Astrocyte of the spinal cord (primary cell): ENCODE results near the gene ST6GALNAC1.

ENCODE experiments used
- DNase-seq: peaks from one replicate; pipeline ENCODE4 v3.0.0; 2011; ENCODE audit warnings: low read depth, low spot score
- H3K4me3 ChIP-seq: 2 replicates; pipeline ENCODE4 v1.5.1; 2011; ENCODE audit warnings: low read depth, mild to moderate bottlenecking, low read length, moderate library complexity
- in situ Hi-C: cut with HindIII; loops from 2 replicates; pipeline ENCODE4 v1.10.0; 2017; ENCODE audit warnings: low sequenced_read_pairs
- TF ChIP-seq, protein P1 (sequence below): IDR thresholded peaks from 2 replicates; pipeline ENCODE4 v1.5.1; 2012; ENCODE audit warnings: low read depth, mild to moderate bottlenecking, low read length, inconsistent platforms

ST6GALNAC1 gene

DNA sequence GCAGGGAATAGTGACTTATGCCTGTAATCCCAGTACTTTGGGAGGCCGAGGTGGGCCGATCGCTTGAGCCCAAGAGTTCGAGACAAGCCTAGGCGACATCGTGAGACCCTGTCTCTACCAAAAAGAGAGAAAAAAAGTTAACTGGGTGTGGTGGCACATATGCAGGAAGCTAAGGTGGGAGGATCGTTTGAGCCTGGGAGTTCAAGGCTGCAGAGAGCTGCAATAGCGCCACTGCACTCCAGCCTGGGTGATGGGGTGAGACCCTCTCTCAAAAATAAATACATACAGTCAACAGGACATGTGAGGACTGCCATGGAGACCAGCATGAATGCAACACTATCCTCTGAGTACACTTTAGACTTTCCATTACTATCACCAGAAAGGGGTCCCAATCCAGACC is 42.5 kb downstream of the ST6GALNAC1 start:
- TF ChIP-seq, protein P1, sequence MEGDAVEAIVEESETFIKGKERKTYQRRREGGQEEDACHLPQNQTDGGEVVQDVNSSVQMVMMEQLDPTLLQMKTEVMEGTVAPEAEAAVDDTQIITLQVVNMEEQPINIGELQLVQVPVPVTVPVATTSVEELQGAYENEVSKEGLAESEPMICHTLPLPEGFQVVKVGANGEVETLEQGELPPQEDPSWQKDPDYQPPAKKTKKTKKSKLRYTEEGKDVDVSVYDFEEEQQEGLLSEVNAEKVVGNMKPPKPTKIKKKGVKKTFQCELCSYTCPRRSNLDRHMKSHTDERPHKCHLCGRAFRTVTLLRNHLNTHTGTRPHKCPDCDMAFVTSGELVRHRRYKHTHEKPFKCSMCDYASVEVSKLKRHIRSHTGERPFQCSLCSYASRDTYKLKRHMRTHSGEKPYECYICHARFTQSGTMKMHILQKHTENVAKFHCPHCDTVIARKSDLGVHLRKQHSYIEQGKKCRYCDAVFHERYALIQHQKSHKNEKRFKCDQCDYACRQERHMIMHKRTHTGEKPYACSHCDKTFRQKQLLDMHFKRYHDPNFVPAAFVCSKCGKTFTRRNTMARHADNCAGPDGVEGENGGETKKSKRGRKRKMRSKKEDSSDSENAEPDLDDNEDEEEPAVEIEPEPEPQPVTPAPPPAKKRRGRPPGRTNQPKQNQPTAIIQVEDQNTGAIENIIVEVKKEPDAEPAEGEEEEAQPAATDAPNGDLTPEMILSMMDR = no peak
- no peak overlapping the region for H3K4me3 ChIP-seq
- in situ Hi-C loops = no loop called here

DNA sequence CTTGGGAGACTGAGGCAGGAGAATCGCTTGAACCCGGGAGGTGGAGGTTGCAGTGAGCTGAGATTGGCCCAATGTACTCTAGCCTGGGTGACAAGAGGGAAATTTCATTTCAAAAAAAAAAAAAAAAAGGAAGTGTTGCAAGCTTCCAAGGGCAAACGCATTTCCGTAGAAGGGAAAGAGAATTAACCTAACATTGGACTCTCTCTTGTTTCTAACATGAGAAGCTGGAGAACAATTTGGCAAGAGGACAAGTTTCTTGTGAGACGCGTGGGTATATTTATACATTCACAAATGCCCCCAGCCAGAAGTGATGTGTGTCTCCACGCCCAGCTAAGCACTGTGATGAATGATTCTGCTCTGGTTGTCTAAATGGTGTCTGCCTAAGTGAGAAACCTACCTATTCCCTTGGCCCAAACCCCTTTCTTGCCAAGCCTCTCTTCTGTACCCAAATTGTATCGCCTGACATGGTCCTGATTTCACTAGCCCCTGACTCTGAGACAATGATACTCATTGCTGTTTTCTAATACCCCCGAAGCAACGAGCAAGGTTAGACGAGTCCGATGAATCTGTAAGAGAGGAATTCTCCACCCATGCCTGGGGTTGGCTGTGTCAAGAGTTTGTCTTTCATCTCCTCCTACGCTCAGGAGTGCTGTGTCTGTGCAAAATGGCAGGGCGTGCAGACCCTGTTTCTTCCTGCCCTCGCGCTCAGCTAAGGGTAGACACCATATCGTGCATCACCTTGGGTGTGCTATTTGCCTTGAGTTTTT is 43.7 kb downstream of the ST6GALNAC1 start:
- in situ Hi-C loops = no loop called here
- H3K4me3 ChIP-seq = no peak overlapping the region
- TF ChIP-seq, protein P1 = no peak
- no peak for DNase-seq

More for the DNA sequence above, 42.5 kb downstream of the ST6GALNAC1 start:
- DNase-seq = no peak

DNA sequence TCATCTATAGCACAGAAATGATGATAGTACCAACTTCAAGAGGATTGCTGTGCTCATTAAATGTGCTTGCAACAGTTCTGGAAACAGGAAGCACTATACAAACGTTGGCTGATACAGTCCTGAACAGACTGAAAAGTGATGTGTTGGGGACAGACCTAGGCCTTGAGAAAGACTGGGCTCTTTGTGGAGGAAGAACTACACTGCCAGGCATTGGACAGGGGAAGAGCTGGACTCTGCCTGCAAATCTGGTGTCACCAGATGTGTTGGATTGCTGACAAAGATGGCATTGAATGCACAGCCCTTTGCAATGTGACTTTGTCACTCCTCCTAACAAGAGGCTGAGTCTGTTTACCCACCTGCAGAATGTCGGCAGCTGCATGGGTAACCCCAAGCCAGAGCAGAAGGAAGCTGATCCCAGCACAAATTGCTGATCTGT is 45.5 kb downstream of the ST6GALNAC1 start:
- in situ Hi-C loops = no loop called here
- H3K4me3 ChIP-seq = no peak overlapping the region
- DNase-seq = no peak
- TF ChIP-seq, protein P1 = no peak

DNA sequence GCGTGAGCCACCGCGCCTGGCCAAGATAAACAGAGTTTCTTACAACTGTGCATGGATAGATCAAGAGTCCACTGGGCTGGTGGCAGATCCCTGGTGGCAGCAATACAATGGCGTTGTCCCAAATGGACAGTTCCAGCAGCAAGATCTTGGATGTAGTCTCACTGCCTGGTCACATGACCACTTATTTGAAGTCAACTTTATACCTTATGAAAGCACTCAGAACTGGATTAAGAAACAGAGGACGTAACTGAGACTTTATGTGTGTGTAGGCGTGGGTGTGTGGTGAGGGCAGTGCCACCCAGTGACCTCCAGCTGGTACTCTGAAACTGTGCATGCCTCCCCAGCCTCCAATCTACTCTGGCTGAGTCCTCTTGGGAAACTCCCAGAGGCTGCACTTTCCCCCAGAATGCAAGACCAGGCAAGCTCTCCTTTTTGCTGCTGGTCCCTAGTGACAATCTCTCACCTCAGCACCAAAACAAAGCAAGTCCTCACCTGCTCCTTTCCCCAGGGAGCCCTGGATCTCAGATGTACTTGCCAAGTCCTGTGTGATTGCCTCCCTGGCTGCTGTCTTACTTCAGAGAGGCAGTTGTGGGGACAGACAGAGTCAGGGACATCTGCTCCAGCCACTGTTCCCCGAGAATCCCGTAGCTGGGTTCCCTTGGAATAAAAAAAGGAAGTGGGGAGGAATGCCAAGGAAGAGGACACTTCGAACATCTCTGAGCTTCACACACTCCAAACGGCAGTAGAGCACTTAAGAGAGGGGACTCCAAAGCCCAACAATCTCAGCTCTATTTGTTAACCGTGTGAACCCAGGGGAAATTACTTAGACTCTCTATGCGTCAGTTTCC is 46.2 kb downstream of the ST6GALNAC1 start:
- TF ChIP-seq, protein P1 = no peak
- no peak for DNase-seq
- no peak overlapping the region for H3K4me3 ChIP-seq
- in situ Hi-C loops = no loop called here

DNA sequence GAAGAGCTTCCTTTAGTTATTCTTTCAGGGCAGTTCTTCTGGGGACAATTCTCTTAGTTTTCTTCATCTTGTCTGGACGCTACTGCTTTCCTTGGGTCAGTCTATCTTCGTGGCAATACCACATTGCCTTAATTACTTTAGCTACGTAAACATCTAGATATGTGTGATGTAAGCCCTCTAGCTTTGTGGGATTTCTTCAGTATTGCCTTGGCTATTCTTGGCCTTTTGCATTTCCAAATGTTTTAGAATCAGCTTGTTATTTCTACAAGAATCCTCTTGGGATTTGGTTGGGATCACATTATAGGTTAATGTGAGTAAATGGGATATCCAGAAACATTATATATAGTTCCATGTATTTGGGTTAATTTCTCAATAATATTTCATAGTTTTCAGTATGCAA is 48.9 kb downstream of the ST6GALNAC1 start:
- DNase-seq = no peak
- no peak overlapping the region for H3K4me3 ChIP-seq
- in situ Hi-C loops = no loop called here
- TF ChIP-seq, protein P1 = no peak

DNA sequence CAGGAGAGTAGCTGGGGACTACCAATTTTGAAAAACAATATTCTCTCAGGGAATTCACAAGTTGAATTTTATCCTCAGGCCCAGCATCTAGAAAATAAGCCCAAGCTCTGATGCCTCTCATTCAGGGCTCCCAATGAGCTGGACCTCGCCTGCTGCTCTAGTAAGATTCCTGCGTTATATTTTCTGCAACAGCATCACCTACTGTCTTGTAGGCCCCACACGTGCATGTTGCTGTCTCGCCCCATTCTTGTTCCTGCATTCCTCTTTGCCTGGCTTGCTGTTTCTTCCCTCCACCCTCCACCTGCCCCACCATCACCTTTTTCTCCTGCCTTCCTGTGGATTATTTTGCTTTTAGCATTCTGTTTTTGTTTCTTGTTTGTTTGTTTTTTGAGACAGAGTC is 49.6 kb downstream of the ST6GALNAC1 start:
- in situ Hi-C loops = no loop called here
- TF ChIP-seq, protein P1 = no peak
- H3K4me3 ChIP-seq = no peak overlapping the region
- no peak for DNase-seq
